Adrenal gland (tissue), 12 donors: ENCODE data around the gene ZBTB44. TPM values are rescaled to one million over a fixed set of nuclear protein-coding genes. Genes with fewer than 3 reads are reported as not detected.

Experiments
- DNase-seq, 7 donors: peaks; one replicate each; pipeline ENCODE4 v3.0.0-alpha.2; 2019 to 2020
- H3K27ac ChIP-seq, 5 donors: fragments of 200-600 bp; sonication (generic) in 4 of 5; 1 replicate in 3 of 5; 2 replicates in 2 of 5; pipeline versions ENCODE4 v1.5.1 to v1.8.0; 2016 to 2020; ENCODE audit warnings: mild to moderate bottlenecking in 1 of 5
- H3K27me3 ChIP-seq: fragments of 200-600 bp; 2 replicates; pipeline ENCODE4 v1.8.0; 2021
- H3K36me3 ChIP-seq, 2 donors: fragments of 200-600 bp; replicated peaks in 1 of 2; 1 replicate in 1 of 2; 2 replicates in 1 of 2; pipeline versions ENCODE4 v1.5.1 to v1.8.0; 2018 to 2022
- H3K4me1 ChIP-seq, 2 donors: fragments of 200-600 bp; replicated peaks in 1 of 2; 1 replicate in 1 of 2; 2 replicates in 1 of 2; pipeline versions ENCODE4 v1.5.1 to v1.8.0; 2018 to 2021
- H3K4me3 ChIP-seq, 4 donors: fragments of 200-600 bp; sonication (generic) in 3 of 4; one replicate each; pipeline ENCODE4 v1.5.1; 2016 to 2018
- H3K9me3 ChIP-seq, 3 donors: fragments of 200-600 bp; sonication (generic) in 1 of 3; replicated peaks in 1 of 3; 1 replicate in 2 of 3; 2 replicates in 1 of 3; pipeline versions ENCODE4 v1.5.1 to v1.8.0; 2016 to 2021
- CTCF ChIP-seq, 6 experiments: fragments of 450-650 bp in 4 of 6; fragments of 200-600 bp in 2 of 6; sonication (generic) in 1 of 6; IDR thresholded peaks; 1 replicate in 5 of 6; 2 replicates in 1 of 6; pipeline versions ENCODE4 v1.5.1 to v1.8.0; 2016 to 2021; ENCODE audit warnings: antibody characterized with exemption in 6 of 6, mild to moderate bottlenecking in 2 of 6, moderate library complexity in 1 of 6
- POLR2A ChIP-seq, 2 donors: fragments of 450-650 bp; IDR thresholded peaks; one replicate each; pipeline ENCODE4 v1.6.1; 2017; ENCODE audit warnings: antibody characterized with exemption in 2 of 2, mild to moderate bottlenecking in 2 of 2, moderate library complexity in 1 of 2
- WGBS, 4 donors: extraction: QIAGEN DNeasy Blood & Tissue Kit in 2 of 4; methylation state at CpG; one replicate each; pipeline versions ENCODE4 v1.1.5 to v1.1.7; 2013 to 2017; 5-methylcytosine and 5-hydroxymethylcytosine counted together
- intact Hi-C, 2 donors: fragments of 100-400 bp; cut with DNase I; formaldehyde crosslinking; loops; one replicate each; pipeline versions ENCODE4 v1.14.1 to v1.15.0; 2022 to 2023
- polyA plus RNA-seq, 3 donors: library from polyadenylated mRNA; stranded (reverse); fragments of 200-250 nt in 2 of 3; fragments of 350-450 nt in 1 of 3; fragmentation: Illumina TruSeq in 1 of 3; extraction: RNeasy Lipid Tissue Mini Kit (QIAGEN cat#74804) in 1 of 3; gene quantifications; one replicate each; pipeline ENCODE4 v1.2.3, GENCODE V29; 2013 to 2014
- total RNA-seq, 9 donors: library from RNA; depleted of rRNA in 4 of 9; stranded (reverse); fragments of >200 nt in 4 of 9; fragments of 120-200 nt in 1 of 9; fragmentation: NEBNext Ultra II Directional in 1 of 9; extraction: Animal tissue kit (Norgen Biotek cat#: 25700) in 1 of 9; gene quantifications; one replicate each; pipeline versions ENCODE4 v1.1.0 to v1.2.4, GENCODE V29; 2013 to 2023
- donor health status: healthy with polysubstance abuse.
- donor health status: Bipolar disorder and iron deficiency.
- donor health status: DM: yes; HTN: yes; CAD: no.
- donor health status: DM: no; HTN: no; CAD: no.
- donor health status: DM: no; HTN: no; CAD: no.
- donor health status: DM: yes; HTN: yes; CAD: no.

ZBTB44 gene
- total and polyA plus RNA-seq, 12 donors: 10.1 to 94.3 (median 39.6) TPM

- H3K4me3 ChIP-seq: peak overlapping the region; percentile 34 to 97 (median 69)
- DNase-seq: peak; percentile 54 to 75 (median 64)
- H3K36me3 ChIP-seq: no peaks in the 10 kb centered on the region
- no peak for TF ChIP-seq POLR2A (IDR thresholded peaks at IDR 0.05)
- TF ChIP-seq CTCF (IDR thresholded peaks at IDR 0.05): no peak
- H3K9me3 ChIP-seq: no peaks in the 10 kb centered on the region
- H3K27ac ChIP-seq: peak overlapping the region; percentile 74 to 91 (median 88)
- 1 to 2% (median 1%) methylated on average over 18 to 60 of the region's 68 CpGs; no CpG with 5 or more reads in 1 of the 4 donors for WGBS, 4 donors
- no peaks in the 10 kb centered on the region for H3K27me3 ChIP-seq
- intact Hi-C loops: loop anchor here in 1 of 2 donors (10.0 kb wide), 1 partner anchor 99 kb away; no protein-coding TSS in a partner anchor
- peaks cover 12 to 37% of the 10 kb centered on the region in 2 donors for H3K4me1 ChIP-seq
These were observed 450 bp downstream of the ZBTB44 start for GRCh38 chr11:130314184-130314749.

GRCh38 chr11:130313383-130314183, 1.1 kb downstream of the ZBTB44 start:
- Histone ChIP-seq H3K36me3 (no peaks in the 10 kb centered on the region), H3K27ac (peak overlapping the region in 4 of 5 donors; percentile 86 to 91 (median 89)), H3K9me3 (no peaks in the 10 kb centered on the region), H3K4me3 (peak overlapping the region; percentile 34 to 97 (median 69)), H3K27me3 (no peaks in the 10 kb centered on the region), H3K4me1 (peaks cover 16 to 44% of the 10 kb centered on the region in 2 donors)
- intact Hi-C loops: loop anchor here in 1 of 2 donors (10.0 kb wide), 1 partner anchor 99 kb away; no protein-coding TSS in a partner anchor
- TF ChIP-seq POLR2A (IDR thresholded peaks at IDR 0.05): no peak
- TF ChIP-seq CTCF (IDR thresholded peaks at IDR 0.05): no peak
- no peak for DNase-seq
- 2 to 3% (median 2%) methylated on average over 15 to 21 of the region's 21 CpGs for WGBS, 4 donors

- Histone ChIP-seq H3K9me3 (no peaks in the 10 kb centered on the region), H3K36me3 (no peaks in the 10 kb centered on the region), H3K27me3 (no peaks in the 10 kb centered on the region), H3K4me3 (no peak overlapping the region), H3K4me1 (peaks cover 20 to 49% of the 10 kb centered on the region in 2 donors), H3K27ac (no peak overlapping the region)
- no peak for TF ChIP-seq CTCF (IDR thresholded peaks at IDR 0.05)
- TF ChIP-seq POLR2A (IDR thresholded peaks at IDR 0.05): no peak
- intact Hi-C loops: loop anchor here in 1 of 2 donors (10.0 kb wide), 1 partner anchor 97 kb away; no protein-coding TSS in a partner anchor
- no peak for DNase-seq
These were observed 2.7 kb downstream of the ZBTB44 start for GRCh38 chr11:130312046-130312445.

GRCh38 chr11:130310622-130311021, 4.1 kb downstream of the ZBTB44 start:
- no peak overlapping the region for H3K4me3 ChIP-seq
- H3K27ac ChIP-seq: no peak overlapping the region
- H3K36me3 ChIP-seq: no peaks in the 10 kb centered on the region
- no peaks in the 10 kb centered on the region for H3K27me3 ChIP-seq
- TF ChIP-seq CTCF (IDR thresholded peaks at IDR 0.05) (no peak), POLR2A (IDR thresholded peaks at IDR 0.05) (no peak)
- no peak for DNase-seq
- H3K4me1 ChIP-seq: peaks cover 20 to 49% of the 10 kb centered on the region in 2 donors
- 73 to 83% (median 80%) methylated on average over 4 of the region's 4 CpGs for WGBS, 4 donors
- no peaks in the 10 kb centered on the region for H3K9me3 ChIP-seq
- intact Hi-C loops: loop anchor here in 1 of 2 donors (10.0 kb wide), 1 partner anchor 96 kb away; no protein-coding TSS in a partner anchor
